ENCODE data around the gene SLC22A1.

GRCh38 chr6:160197662-160198061 lies 76.0 kb downstream of the SLC22A1 start:
- TF ChIP-seq POLR2AphosphoS5 (IDR thresholded peaks at IDR 0.05) (no peak), POLR2A (IDR thresholded peaks at IDR 0.05) (no peak), CTCF (IDR thresholded peaks at IDR 0.05) (no peak)

All from breast epithelium (tissue), 3 donors.